HCT116 (cell line): ENCODE measurements around the gene POU2F3.

Experiments
- CEBPB ChIP-seq: IDR thresholded peaks from 2 replicates; pipeline ENCODE4 v1.6.1; 2012; ENCODE audit warnings: low read depth
- CTCF ChIP-seq, 3 experiments: fragments of 200-600 bp in 1 of 3; sonication (generic) in 1 of 3; IDR thresholded peaks in 2 of 3; conservative IDR thresholded peaks in 1 of 3; 2 replicates each; pipeline ENCODE4 v1.5.1; 2012 to 2017; ENCODE audit warnings: low read depth in 2 of 3, low read length in 2 of 3, antibody characterized with exemption in 1 of 3, borderline replicate concordance in 1 of 3, control low read depth in 1 of 3, mild to moderate bottlenecking in 1 of 3, mixed read lengths in 1 of 3, mixed run types in 1 of 3, moderate library complexity in 1 of 3; ENCODE audit not compliant: insufficient read depth in 1 of 3
- EGR1 ChIP-seq: IDR thresholded peaks from 2 replicates; pipeline ENCODE4 v1.6.1; 2012; ENCODE audit warnings: low read depth
- ELF1 ChIP-seq: IDR thresholded peaks from 2 replicates; pipeline ENCODE4 v1.6.1; 2012; ENCODE audit warnings: low read depth, borderline replicate concordance
- EZH2 ChIP-seq: fragments of 200-600 bp; sonication (generic); IDR thresholded peaks from 2 replicates; pipeline ENCODE4 v1.6.1; 2017; ENCODE audit warnings: antibody characterized with exemption, mixed run types
- EZH2phosphoT487 ChIP-seq: fragments of 200-600 bp; IDR thresholded peaks from 2 replicates; pipeline ENCODE4 v1.6.1; 2018; ENCODE audit warnings: antibody characterized with exemption, borderline replicate concordance
- MAX ChIP-seq: IDR thresholded peaks from 2 replicates; pipeline ENCODE4 v1.6.1; 2012
- POLR2A ChIP-seq: IDR thresholded peaks from 2 replicates; pipeline ENCODE4 v1.7.0; 2011; ENCODE audit warnings: borderline replicate concordance; ENCODE audit not compliant: insufficient read depth, insufficient read length; ENCODE audit errors: extremely low read depth
- POLR2AphosphoS5 ChIP-seq: IDR thresholded peaks from 2 replicates; pipeline ENCODE4 v1.6.1; 2011; ENCODE audit warnings: mild to moderate bottlenecking, low read depth, low read length, moderate library complexity
- RAD21 ChIP-seq: IDR thresholded peaks from 2 replicates; pipeline ENCODE4 v1.6.1; 2012; ENCODE audit warnings: low read depth, mild to moderate bottlenecking
- REST ChIP-seq: IDR thresholded peaks from 2 replicates; pipeline ENCODE4 v1.6.1; 2012; ENCODE audit warnings: low read depth
- SIN3A ChIP-seq: IDR thresholded peaks from 2 replicates; pipeline ENCODE4 v1.6.1; 2012; ENCODE audit warnings: low read depth
- SP1 ChIP-seq: IDR thresholded peaks from 2 replicates; pipeline ENCODE4 v1.6.1; 2012; ENCODE audit warnings: low read depth
- TCF7L2 ChIP-seq: IDR thresholded peaks from 2 replicates; pipeline ENCODE4 v1.7.0; 2011; ENCODE audit warnings: borderline replicate concordance, inconsistent platforms; ENCODE audit not compliant: insufficient read depth, insufficient read length; ENCODE audit errors: extremely low read depth

- TF ChIP-seq POLR2A = no peak
- no peak for TF ChIP-seq CTCF (IDR thresholded peaks at IDR 0.05 in 2 of 3, conservative IDR thresholded peaks at IDR 0.05 in 1 of 3; ENCODE audit: borderline replicate concordance in 1 of 3, insufficient read depth in 1 of 3, low read depth in 2 of 3, low read length in 2 of 3)
- no peak for TF ChIP-seq EGR1
- TF ChIP-seq EZH2phosphoT487 = no peak
- no peak for TF ChIP-seq RAD21
- TF ChIP-seq CEBPB = no peak
- no peak for TF ChIP-seq TCF7L2
- TF ChIP-seq MAX = no peak
- no peak for TF ChIP-seq EZH2
- no peak for TF ChIP-seq POLR2AphosphoS5
- no peak for TF ChIP-seq ELF1
- TF ChIP-seq SP1 = no peak
- no peak for TF ChIP-seq REST
- TF ChIP-seq SIN3A = no peak
Observed at GRCh38 chr11:120261931-120262330, 22.0 kb downstream of the POU2F3 start.
